ENCODE data around the gene NDUFAB1. TPM values are rescaled to one million over a fixed set of nuclear protein-coding genes. Genes with fewer than 3 reads are reported as not detected.
"Not testable (repeated sequence)": the region's sequence is repeated elsewhere in the genome, so short reads cannot be mapped to it uniquely, and the experiment has no call there.

The NDUFAB1 gene
- 74.9 TPM for total RNA-seq

DNA sequence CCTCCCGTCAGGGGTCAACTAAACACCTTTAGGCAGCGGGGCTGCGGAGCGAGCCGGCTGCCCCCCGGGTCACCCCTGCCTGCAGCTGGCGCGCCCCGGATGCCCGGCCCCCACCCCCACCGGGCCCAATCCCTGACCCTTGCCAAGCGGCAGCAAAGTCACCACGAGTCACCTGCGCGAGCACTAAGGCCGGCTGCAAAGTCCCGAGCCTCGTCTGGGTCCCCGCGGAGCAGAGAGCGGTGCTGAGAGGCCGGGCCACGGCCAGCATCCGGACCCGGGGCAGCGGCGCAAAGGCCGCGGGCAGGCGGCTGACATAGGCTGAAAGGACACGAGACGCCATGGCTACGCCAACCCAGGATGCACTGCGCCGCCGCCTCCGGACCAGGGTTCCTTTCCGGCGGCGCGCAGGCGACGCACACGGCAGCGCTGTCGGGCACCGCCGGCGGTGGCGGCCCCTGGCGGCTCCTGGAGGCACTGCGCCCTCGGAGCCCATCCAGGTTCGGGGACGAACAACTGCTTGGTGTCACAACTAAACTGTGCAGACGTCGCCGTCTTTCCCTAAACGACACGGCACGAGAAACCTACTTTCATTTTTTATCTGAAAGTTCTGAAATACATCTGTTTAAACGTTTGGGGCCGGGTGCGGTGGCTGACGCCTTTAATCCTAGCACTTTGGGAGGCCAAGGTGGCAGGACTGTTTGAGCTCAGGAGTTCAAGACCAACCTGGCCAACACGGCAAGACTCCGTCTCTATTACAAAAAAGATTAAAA, at the start of gene NDUFAB1:
TSS of gene NDUFAB1 (minus strand) at position 366 of the 770 bp plus-strand sequence. CDS start at position 340, 26 bp downstream.
- peak; percentile 71 for DNase-seq

DNA sequence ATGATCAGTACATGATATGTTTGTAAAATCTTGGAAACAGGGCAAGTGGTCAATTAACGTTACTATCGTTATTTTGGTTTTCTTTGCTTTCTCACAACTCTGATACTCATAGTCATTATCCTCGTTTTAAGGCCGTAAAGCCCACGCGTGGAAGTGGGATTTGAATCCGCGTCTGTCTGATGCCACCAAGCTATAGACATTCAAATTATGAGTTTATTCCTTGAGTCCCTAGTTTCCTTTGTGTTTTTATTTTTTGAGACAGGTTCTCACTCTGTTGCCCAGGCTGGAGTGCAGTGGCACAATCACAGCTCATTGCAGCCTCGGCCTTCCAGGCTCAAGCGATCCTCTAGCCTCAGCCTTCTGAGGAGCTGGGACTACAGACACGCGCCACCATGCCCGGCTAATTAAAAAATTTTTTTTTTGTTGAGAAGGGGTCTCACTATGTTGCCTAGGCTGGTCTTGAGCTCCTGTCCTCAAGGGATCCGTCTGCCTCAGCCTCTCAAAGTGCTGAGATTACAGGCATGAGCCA, 46.2 kb upstream of the NDUFAB1 start:
- DNase-seq = no peak

DNA sequence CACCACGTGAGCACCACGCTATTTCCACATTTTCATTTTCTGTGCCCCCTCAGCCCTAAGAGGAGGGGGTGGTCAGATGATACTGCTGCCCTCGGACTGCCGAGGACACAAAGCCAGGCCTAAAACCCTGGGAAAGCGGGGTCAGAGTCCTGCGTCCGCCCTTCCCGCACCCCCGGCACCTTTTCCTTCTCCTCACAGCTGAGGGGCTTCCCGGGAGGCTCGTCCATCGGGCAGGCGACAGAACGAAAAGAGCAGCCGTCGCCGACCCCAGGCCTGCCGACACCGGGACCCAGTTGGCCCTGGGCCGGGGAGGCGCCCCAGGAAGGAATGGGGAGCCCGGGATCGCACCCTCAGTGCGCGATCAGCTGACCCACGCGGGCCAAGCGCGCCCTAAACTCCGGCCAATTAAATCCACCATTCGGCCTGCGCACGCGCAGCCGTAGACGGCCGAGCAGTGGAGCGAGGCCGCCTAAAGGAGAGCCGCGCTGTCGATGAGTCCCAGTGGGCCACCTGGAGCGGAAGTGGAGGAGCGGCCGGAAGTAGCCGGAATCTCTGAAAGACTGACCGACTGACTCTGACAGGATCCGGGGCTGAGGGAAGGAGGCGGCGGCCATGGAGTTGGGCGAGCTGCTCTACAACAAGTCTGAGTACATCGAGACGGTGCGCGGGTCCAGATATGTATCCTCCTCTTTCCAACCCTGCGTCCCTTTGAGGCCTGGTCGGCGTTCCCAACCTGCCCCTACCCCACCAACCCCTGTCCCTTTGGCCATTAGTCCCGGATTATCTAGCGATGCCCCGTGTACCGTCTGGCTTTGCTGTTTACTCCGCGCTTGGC, 45.0 kb upstream of the NDUFAB1 start, which contains the start of the genes DCTN5 and PALB2:
TSS of gene DCTN5 (plus strand) at position 536 of the 835 bp plus-strand sequence. CDS start at position 613, 77 bp downstream.
TSS of gene PALB2 (minus strand) at position 380 of the 835 bp plus-strand sequence. CDS start at position 227, 153 bp downstream.
- peak; percentile 89 for DNase-seq

DNA sequence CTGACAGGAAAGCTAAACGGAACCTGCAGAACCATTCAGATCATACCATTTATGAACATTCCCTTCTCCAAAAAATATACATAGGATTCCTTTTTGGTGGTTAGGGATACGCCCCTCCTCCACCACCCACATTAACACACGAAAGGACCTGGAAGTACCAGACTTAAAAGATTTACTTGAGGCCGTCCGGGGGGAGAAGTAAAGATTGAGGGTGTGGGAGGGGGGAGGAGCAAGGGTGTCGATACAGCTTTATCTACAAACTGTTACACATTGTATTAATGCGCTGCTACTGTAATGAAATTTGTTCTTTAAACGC, 44.5 kb upstream of the NDUFAB1 start:
- DNase-seq = no peak

DNA sequence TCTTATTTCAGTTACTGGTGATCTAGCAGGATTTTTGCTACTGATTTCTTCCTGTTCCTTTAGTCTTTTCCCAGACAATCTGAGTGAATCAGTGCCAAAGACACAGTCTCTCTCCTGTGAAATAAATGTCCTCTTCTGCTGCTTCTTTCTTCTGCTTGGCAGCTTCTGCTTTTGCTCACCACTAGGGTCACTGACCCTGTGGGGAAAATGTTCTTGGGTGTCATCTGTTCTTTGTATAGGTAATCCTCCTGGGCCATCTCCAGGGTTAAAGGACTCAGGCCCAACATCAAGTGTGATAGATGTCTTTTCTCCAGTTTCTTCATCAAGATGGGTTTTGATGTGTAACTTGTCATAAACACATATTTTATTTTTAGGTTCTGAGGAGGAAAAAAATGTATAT, 39.8 kb upstream of the NDUFAB1 start:
- no peak for DNase-seq

DNA sequence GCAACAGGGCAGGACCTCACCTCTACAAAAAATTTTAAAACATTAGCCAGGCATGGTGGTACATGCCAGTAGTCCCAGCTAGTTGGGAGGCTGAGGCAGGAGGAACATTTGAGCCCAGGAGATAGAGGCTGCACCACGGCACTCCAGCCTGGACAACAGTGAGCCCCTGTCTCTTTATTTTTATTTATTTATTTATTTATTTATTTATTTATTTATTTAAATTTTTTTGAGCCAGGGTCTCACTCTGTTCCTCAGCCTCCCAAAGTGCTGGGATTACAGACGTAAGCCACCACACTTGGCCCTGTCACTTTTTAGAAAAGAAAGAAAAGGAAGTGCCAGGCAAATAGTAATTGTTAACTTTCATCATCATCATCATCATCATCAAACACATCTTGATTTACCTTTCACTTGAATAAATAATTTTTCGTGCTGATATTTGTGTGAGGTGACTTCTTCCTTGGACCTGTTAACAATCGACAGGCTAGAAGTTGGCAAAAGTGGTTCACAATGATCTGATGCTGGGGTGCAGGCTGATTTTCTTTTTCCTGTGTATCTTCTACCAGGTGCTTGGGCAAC, 38.4 kb upstream of the NDUFAB1 start:
- no peak for DNase-seq

DNA sequence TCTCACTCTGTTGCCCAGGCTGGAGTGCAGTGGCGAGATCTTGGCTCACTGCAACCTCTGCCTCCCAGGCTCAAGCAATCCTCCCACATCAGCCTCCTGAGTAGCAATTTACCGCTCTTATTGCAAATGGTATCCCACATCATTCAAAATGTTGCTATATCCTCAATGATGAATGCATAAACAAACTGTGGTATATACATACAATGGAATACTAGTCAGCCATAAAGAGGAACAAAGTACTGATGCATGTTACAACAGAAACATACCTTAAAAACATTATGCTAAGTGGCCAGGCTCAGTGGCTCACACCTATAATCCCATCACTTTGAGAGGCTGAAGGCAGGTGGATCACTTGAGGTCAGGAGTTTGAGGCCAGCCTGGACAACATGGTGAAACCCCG, 35.8 kb upstream of the NDUFAB1 start:
- DNase-seq = not testable (repeated sequence)

DNA sequence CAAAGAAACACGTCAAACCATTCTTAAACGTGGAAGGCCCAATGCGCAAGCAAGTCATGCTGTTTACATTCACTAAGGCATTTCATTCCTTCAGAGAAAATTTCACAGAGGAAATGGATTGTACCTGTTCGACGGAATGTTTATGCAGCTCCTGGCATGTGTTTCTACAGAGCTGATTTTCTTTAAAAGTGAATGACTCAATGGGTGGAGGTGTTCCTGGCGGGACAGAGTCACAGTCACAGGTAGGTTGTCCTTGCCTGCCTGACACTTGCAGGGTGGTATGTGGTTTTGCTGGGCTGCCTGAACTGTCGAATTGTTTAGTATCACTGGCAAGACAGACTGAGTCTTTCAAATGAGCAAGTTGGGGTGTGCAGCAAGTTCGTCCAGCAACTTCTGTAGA, 33.4 kb upstream of the NDUFAB1 start:
- DNase-seq = no peak

DNA sequence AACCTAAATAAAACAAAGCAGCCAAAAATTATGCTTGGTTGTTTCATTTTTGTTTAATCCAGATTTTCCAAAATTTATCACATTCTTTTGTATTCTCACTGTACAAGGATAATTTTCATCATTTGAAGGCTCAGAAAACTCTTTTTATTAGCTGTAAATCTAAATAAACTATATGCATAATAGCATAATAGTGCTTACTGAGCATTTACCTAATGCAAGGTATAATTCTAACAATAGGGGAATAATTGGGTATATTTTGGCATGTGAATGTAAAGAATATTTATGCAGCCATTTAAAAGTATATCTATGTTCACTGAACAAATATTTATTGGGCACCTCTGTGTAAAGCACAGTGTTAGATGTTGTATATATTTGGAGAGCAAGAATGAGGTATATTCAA, 28.0 kb upstream of the NDUFAB1 start:
- no peak for DNase-seq

DNA sequence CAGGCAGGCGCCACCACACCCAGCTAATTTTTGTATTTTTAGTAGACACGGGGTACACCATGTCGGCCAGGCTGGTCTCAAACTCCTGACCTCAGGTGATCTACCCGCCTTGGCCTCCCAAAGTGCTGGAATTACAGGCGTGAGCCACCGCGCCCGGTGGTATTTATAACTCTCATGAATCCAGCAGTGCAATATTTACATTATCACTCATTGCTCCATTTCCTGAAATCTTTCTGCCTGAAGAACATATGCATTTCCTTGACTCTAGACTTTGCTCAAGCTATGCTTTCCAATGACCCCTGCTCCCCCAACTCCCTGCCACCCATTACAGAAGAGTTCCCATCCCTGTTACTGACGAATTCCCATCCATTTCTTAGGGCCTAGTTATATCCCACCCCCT, 19.7 kb upstream of the NDUFAB1 start:
- DNase-seq = no peak

DNA sequence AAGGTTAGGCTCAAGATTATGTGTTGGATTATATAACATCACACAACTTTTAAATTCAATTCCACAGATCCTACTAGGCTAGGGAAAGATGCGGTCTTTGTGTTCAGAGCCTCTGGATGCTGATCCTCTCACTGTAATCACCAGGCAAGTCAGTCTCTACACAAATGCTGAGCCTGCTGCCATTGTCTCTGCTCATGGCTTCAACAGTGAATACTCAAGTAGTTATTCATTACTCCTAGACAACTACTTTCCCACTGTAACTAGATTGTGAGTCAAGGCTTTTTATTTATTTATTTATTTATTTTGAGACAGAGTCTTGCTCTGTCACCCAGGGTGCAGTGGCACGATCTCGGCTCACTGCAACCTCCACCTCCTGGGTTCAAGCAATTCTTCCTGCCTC, 15.8 kb upstream of the NDUFAB1 start:
- no peak for DNase-seq

DNA sequence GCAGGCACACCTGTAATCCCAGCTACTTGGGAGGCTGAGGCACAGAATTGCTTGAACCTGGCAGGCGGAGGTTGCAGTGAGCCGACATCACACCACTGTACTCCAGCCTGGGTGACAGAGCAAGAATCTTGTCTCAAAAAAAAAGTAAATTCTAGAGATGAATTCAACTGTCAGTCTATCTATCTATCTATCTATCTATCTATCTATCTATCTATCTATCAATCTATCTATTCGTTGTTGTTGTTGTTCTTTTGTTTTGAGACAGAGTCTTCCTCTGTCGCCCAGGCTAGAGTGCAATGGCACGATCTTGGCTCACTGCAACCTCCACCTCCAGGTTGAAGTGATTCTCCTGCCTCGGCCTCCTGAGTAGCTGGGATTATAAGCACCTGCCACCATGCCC, 14.8 kb upstream of the NDUFAB1 start:
- DNase-seq = not testable (repeated sequence)

DNA sequence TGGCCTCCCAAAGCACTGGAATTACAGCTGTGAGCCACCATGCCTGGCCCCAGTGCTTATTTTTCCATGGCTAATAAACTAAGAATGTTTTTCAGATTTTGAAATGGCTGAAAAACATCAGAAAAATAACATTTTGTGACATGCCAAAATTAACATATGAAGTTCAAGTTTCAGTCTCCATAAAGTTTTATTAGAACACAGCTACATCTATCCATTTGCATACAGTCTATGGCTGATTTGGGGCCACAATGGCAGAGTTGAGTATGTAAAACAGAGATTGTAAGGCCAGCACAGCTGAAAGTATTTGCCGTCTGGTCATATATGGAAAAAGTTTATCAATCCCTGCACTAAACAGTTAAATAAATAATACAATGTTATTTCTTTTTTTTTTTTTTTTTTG, 13.8 kb upstream of the NDUFAB1 start:
- no peak for DNase-seq

DNA sequence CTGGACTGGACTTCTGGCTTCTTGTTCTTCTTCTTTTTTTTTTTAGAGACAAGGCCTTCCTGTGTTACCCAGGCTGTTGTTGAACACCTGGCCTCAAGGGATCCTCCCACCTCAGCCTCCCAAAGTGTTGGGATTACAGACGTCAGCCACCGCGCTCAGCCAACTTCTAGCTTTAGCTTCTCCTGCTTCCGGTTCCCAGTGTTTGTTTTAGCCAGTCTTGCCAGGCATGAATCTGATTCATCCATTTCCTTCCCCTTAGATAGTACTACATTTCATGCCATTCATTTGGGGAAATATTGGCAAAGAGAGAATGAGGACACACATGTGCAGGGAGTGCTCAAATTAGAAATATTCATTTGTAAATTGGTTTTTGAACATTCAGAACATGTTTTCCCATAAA, 12.1 kb upstream of the NDUFAB1 start:
- DNase-seq = no peak

DNA sequence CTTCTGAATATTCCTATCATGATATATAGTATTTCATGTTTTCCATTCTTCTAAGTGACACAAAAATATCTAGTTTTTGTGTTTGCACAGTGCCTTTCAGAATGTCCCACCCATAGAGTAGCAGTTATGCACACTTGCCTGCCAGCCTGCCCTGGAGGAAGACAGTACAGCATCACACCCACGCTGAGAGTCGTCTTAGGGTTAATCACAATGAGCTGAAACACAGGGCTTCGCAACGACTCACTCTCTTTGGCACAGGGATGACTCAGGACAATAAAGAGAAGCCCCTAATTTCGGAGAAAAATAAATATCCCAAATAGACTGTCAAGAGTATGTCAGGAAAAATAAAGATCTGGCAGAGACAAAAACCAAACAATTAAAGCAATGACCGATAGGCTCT, 11.6 kb upstream of the NDUFAB1 start:
- DNase-seq = no peak

DNA sequence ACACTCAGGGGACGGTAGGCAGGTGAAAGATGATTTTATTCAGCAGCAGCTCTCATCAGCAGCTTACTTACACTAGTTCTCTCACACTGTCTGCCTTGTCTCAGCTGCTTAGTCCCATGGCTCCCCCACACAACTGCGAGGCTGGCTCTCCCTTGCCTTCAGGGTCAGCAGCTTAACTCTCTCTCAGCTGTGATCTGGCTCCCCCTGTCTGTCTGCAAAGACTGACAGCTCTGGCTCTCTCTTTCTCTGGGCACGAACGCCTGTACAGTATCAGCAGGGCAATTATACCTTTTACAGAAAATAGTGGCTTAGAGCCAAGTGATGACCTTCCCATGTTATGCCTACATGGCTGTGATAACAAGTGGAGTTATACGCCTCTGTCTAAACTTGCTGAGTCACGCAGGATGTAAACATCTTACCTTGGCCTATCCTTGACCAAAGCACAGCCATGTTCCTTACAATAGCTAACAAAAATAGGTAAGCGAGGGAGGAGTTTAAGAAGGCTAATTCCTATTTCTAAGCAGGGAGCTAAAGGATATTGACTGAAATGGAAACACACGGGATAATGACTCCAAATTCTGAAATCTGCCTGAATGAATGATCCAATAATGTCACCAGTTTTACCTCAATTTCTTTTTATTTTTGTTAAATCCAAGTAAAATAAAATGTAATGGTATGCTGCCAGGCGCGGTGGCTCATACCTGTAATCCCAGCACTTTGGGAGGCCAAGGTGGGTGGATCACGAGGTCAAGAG, 1.1 kb upstream of the NDUFAB1 start:
- no peak for DNase-seq

DNA sequence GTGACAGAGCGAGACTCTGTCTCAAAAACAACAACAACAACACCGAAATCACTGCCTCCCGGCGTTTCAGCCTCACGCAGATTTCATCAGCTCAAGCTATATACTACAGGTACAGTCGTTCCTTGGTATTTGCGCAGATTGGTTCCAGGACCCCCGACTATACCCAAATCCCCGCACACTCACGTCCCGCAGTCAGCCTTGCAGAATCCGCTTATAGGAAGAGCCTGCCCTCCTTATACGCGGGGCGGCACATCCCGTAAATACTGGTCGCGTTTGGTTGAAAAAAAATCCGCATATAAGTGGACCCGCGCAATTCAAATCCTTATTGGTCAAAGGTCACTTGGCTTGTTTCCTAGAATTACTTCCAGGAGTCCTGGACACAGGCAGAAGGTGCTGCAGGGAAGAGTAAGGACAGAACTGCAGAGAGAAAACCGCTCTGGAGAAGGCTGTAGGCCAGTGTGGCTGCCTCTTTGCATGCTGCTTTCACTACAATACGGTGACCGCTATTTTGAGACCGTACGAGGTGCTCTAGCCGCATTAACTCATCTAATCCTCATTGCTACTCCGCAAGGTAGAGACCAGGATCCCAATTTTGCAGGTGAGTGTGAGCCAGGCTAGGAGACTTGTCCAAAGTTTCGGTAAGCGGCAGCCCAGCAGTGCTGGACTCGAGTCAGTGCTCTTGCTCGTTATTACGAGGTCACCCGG, 718 bp downstream of the NDUFAB1 start:
- no peak for DNase-seq

DNA sequence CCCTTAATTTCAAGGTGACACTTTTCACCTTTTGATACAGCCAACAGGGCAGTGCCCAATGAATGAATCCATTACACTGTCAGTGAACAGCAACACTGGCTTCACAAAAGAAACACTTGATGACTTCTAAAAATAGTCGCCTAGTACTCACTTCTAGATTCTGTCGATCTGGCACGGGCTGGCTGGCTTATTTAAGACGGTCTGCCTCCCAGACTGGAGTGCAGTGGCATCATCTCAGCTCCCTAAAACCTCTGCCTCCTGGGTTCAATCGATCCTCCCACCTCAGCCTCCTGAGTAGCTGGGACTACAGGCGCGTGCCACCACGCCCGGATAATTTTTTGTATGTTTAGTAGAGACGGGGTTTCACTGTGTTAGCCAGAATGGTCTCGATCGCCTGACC, 1.9 kb downstream of the NDUFAB1 start:
- DNase-seq = no peak

DNA sequence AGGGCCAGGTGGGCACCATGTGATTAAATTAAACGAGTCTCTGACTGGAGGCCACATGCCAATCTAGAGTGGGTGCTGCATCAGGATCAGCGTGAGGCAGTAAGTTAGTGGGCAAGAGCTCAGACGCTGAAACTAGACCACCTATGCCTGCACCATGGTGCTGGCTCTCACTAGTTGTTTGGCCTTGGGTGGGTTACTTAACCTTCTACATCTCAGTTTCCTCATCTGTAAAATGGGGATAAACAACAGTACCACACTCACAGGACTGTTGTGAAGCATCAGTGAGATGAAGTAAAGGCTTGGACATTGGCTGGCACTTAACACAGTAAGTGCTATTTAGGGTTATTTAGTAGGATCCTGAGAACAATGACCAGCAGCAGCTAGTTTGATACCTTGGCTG, 5.9 kb downstream of the NDUFAB1 start:
- DNase-seq = no peak

DNA sequence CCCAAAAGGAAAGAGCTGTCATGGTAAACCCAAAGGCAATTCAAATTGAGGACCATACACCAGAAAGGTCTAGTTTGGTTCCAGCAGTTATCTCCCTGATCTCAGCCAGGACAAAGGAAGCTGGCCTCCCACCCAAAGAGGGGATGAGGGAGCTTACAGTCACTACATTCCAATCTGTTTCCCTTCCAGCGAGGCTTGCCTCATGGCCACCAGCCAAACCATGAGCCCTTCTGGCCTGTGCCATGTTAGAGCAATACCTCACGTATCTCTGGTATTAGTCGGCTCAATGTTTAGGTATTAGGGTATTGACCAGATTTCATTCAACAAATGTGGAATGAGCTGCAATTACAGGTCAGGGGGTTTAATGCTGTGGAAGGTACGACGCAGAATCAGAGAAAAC, 8.4 kb downstream of the NDUFAB1 start:
- no peak for DNase-seq
